ENCODE results near the gene GPR180.
A peak's percentile ranks its signal among the peaks of the same experiment; 100 is the strongest.

The GPR180 gene

GRCh38 chr13:94601446-94602431 lies at the start of gene GPR180:
TSS of gene GPR180 (plus strand) at chr13:94601857. CDS start at chr13:94601928, 71 bp downstream.
- DNase-seq, result peak; percentile 99

GRCh38 chr13:94552095-94552494 lies 49.6 kb upstream of the GPR180 start:
- DNase-seq, result no peak

- no peak for DNase-seq
Measured at GRCh38 chr13:94553766-94554165, 47.9 kb upstream of the GPR180 start.

GRCh38 chr13:94556041-94556440 lies 45.6 kb upstream of the GPR180 start:
- DNase-seq, result no peak

GRCh38 chr13:94556621-94557020 lies 45.0 kb upstream of the GPR180 start:
- no peak for DNase-seq

- DNase-seq, result no peak
Measured at GRCh38 chr13:94557684-94558235, 43.9 kb upstream of the GPR180 start.

- peak; percentile 6 for DNase-seq
Measured at GRCh38 chr13:94558716-94559115, 42.9 kb upstream of the GPR180 start.

- no peak for DNase-seq
Measured at GRCh38 chr13:94559222-94559795, 42.3 kb upstream of the GPR180 start.

GRCh38 chr13:94560116-94560515 lies 41.5 kb upstream of the GPR180 start:
- no peak for DNase-seq

GRCh38 chr13:94561126-94561525 lies 40.5 kb upstream of the GPR180 start:
- no peak for DNase-seq

- DNase-seq, result no peak
Measured at GRCh38 chr13:94567581-94567980, 34.1 kb upstream of the GPR180 start.

GRCh38 chr13:94568443-94568842 lies 33.2 kb upstream of the GPR180 start:
- no peak for DNase-seq

- DNase-seq, result no peak
Measured at GRCh38 chr13:94569615-94570014, 32.0 kb upstream of the GPR180 start.

GRCh38 chr13:94579063-94579462 lies 22.6 kb upstream of the GPR180 start:
- DNase-seq, result no peak

GRCh38 chr13:94583926-94584325 lies 17.7 kb upstream of the GPR180 start:
- no peak for DNase-seq

- DNase-seq, result no peak
Measured at GRCh38 chr13:94585543-94586101, 16.0 kb upstream of the GPR180 start.

- no peak for DNase-seq
Measured at GRCh38 chr13:94586371-94586770, 15.3 kb upstream of the GPR180 start.

- no peak for DNase-seq
Measured at GRCh38 chr13:94588541-94588940, 13.1 kb upstream of the GPR180 start.

GRCh38 chr13:94590744-94591143 lies 10.9 kb upstream of the GPR180 start:
- no peak for DNase-seq

GRCh38 chr13:94595001-94595949 lies 6.4 kb upstream of the GPR180 start:
- no peak for DNase-seq

GRCh38 chr13:94595950-94596574 lies 5.6 kb upstream of the GPR180 start, which contains the start of gene TGDS:
TSS of gene TGDS (minus strand) at chr13:94596152. CDS start at chr13:94596136, 16 bp downstream.
- DNase-seq, result peak; percentile 95

- no peak for DNase-seq
Measured at GRCh38 chr13:94596575-94596971, 5.1 kb upstream of the GPR180 start.

Measured in inflammatory macrophage treated with lipopolysaccharide for 4 hours (primary cell).